ENCODE data around the gene SRSF1.

GRCh38 chr17:57983446-57983845 is 23.6 kb downstream of the SRSF1 start:
- TF ChIP-seq EZH2 (IDR thresholded peaks at IDR 0.05) (no peak), POLR2AphosphoS5 (IDR thresholded peaks at IDR 0.05; ENCODE audit: borderline replicate concordance, low read depth, low read length) (no peak)

Data from SK-N-MC (cell line).